ENCODE data around the gene RCN1.
"Not testable (repeated sequence)": the region's sequence is repeated elsewhere in the genome, so short reads cannot be mapped to it uniquely, and the experiment has no call there.

RCN1 gene

GRCh38 chr11:32090545-32091370 lies at the start of gene RCN1:
RCN1 (plus strand) TSS chr11:32091074; CDS start chr11:32091197, 123 bp downstream.
- peak; percentile 92 for DNase-seq (ENCODE audit: low spot score)

DNA sequence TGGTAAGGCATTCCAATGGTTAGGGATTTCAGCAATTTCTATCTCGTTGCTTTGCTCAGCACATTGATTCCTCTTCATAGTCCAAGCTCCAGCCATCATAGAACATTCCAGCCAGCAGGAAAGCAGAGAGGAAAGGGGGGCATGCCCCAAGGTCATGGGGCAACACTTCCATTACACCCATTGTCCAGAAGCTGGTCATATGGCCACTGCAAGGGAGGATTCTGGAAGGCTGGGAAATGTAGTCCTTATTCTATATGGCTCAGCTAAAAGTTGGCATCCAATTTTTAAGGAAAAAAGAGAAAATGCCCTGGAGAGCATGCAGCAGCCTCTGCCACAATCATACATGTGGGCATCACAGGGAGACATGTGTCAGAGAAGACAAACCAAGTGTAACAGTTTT lies 47.1 kb upstream of the RCN1 start:
- no peak for DNase-seq (ENCODE audit: low spot score)

DNA sequence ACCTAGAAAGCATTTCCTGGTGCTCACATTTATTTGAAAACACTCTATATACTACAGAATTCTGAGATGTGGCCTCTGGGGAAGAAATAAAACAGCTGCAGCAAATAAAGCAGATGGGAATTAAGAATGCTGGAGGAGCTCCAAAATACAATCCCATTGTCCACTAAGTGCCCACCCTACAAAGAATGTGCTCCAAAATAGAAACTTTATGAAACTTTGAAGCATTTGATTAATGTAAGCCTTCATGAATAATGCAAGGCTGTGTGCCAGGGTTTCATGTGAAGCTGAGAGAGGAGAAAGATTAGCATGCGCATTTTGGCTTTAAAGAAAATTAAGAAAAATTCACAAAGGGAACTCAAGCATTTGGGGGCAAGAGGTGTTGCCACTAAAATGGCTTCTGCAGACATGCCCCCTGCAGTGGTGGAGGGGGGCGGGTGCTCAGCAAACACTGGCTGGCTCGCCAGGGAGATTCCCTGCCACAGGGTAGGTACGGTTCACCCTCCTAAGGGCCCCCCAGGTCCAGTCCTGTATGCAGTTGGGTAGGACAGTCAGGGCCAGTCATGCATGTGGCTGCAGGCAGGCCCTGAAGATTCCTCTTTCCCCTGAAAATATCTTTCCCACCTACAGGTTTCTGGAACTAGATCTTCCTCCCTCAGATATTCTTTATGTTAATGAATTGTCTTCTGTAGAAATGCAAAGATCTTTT lies 46.6 kb upstream of the RCN1 start:
- no peak for DNase-seq (ENCODE audit: low spot score)

GRCh38 chr11:32045456-32045855 lies 45.4 kb upstream of the RCN1 start:
- no peak for DNase-seq (ENCODE audit: low spot score)

DNA sequence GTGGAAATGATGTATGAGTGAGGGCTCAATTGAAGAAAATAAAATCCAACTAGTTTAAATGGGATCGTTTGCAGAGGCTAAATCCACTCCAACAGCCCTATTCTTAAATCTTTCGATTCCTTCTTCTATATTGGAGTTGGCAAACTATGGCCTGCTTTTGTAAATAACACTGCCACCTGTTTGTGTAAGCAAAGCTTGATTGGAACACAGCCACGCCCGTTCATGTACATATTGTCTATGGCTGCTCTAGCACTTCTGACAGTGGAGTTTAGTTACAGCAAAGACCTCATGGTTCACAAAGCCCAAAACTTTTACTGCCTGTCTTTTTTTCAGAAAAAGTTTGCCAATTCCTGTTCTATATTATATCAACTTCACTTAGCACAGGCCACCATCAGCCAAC lies 40.6 kb upstream of the RCN1 start:
- DNase-seq (ENCODE audit: low spot score) = no peak

DNA sequence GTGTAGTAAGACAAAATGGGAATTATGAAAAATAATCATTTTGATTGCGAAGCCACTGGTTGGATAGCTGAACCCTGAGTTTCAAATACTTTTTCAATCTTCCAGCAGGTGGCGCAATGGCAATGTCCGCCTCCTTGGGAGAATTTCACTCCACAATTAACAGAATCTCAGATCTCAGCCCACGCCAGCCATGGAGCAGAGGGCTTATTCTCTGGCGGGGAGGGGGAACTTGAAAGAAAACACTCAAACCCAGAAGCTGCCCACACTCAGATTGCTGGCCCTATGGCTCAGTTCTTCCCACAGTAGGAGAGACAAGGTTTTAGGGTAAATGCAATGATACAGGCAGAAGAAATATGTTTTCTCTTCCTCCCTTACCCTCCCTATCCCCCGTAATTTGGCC lies 38.7 kb upstream of the RCN1 start:
- DNase-seq (ENCODE audit: low spot score) = peak; percentile 74

DNA sequence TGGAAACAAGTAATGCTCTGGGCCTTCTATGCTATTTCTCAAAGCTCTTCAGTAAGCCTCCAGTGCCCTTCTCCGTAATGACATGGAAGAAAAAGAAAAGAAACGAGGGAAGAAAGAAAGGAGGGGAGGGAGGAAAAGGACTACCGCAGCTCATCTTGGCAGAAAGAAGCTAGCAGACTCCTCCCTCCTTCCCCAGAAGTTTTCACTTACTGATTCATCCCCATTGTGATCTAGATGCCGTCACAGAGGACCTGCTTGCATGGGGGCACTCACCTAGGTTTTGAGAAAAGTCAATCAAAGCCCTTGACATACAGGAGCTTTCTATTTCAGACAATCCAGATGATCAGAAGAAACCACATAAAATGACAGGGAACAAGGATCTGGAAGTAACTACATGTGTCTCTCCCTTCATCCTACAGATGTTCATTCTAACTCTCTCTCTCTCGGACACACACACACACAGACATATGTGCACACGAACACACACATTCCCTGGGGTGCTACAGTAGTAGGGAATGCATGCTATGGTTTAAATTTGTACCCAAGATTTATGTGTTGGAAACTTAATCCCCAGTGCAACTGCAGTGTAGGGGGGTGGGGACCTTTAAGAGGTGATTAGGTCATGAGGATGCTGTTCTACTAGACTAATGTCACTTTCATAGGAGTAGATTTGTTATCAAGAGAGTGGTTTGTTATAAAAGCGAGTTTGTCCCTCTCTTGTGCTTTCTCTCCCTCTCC lies 37.6 kb upstream of the RCN1 start:
- DNase-seq (ENCODE audit: low spot score) = peak; percentile 71

GRCh38 chr11:32055861-32056260 lies 35.0 kb upstream of the RCN1 start:
- no peak for DNase-seq (ENCODE audit: low spot score)

DNA sequence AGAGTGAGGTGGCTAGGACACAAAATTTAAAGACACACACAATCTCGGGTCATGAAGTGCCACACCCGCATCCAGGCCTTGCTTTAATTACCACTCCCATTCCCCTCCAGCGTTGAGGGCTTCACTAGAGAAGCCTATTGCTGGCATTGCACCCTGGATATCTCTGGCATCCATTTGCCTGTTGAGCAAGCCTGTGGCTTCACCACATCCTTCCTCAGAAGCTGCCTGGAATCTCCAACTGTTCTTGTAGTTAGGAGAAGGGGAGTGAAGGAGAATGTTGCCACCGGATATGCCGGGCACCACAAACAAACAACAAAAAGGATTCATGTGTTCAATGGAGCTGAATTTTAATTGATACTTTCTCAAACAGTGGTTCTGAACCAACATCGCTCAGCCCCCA lies 34.4 kb upstream of the RCN1 start:
- DNase-seq (ENCODE audit: low spot score) = peak; percentile 85

DNA sequence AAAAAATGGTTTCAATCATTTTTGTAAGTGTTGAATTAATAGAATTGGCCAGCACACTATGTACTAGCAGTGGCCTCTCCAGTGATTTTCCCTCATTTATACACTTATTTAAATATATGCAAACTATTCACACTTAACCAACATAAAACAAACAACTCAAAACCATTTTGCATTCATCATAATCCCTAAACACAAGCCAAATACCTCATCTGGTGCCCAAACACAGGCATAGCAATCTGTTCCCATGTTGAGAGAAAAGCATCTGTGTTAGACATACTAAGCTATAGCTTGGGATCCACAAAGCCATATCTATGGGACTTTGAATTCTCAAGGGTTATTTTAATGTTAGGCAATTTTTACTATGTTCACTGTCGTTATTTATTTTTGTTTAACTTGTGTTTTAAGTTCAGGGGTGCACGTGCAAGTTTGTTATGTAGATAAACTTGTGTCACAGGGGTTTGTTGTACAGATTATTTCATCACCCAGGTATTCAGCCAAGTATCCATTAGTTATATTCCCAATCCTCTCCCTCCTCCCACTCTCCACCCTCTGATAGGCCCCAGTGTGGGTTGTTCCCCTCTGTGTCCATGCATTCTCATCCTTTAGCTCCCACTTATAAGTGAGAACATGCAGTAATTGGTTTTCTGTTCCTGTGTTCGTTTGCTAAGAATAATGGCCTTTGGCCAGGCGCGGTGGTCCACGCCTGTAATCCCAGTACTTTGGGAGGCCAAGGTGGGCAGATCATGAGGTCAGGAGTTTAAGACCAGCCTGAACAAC lies 31.0 kb upstream of the RCN1 start:
- DNase-seq (ENCODE audit: low spot score) = no peak

GRCh38 chr11:32062540-32062939 lies 28.3 kb upstream of the RCN1 start:
- DNase-seq (ENCODE audit: low spot score) = no peak

- DNase-seq (ENCODE audit: low spot score) = not testable (repeated sequence)
Observed at GRCh38 chr11:32063031-32063430, 27.8 kb upstream of the RCN1 start.

GRCh38 chr11:32065865-32066629 lies 24.8 kb upstream of the RCN1 start:
- no peak for DNase-seq (ENCODE audit: low spot score)

DNA sequence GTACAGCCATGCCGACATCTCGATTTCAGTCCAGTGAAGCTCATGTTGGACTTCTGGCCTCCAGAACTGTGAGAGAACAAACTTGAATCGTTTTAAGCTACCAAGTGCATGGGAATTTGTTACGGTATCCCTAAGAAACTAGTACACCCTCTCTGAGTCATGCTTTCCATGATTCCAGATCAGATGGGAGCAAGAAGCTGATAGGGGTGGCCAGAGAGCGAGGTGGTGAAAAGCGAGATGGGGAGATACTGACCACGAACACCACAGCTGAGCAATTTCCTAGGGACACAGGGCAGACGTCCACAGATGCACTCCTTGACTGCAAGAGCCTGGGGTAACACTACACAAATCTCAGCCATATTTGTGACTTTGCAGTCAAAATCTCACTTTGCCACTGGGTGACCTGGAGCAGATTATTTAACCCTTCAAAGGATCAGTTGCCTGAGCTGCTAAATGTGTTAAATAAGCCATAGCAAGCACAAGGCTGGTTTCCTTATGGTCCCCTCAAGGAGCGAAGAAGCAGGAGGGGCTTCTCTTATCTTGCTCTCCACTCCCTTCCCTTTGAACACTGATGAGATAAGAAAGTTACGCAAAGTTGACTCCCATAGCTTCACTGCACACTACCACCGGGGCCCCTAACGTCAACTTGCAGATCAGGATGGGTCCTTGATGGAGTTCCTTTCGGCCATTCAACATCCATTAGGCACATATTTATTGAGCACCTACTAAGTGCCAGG lies 22.6 kb upstream of the RCN1 start:
- DNase-seq (ENCODE audit: low spot score) = no peak

- no peak for DNase-seq (ENCODE audit: low spot score)
Observed at GRCh38 chr11:32069361-32070058, 21.4 kb upstream of the RCN1 start.

- no peak for DNase-seq (ENCODE audit: low spot score)
Observed at GRCh38 chr11:32070692-32071091, 20.2 kb upstream of the RCN1 start.

DNA sequence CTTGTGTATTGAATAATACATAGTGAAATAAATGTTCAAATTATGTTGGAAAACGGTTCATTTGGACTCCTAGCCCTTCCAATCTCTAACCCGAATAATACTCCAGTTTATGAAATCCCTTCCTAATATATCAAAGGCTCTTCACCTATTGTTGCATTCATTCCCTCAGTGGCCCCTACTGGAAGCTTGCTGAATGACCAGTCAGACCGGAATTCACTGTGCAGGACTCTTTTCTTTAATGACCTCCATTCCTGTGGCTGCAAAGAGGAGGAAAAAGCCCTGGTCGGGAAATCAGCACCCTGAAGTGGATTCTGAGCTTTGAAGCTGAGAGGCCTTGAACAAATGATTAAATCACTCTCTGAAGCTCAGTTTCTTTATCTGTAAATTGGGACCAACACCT lies 19.1 kb upstream of the RCN1 start:
- DNase-seq (ENCODE audit: low spot score) = peak; percentile 84

DNA sequence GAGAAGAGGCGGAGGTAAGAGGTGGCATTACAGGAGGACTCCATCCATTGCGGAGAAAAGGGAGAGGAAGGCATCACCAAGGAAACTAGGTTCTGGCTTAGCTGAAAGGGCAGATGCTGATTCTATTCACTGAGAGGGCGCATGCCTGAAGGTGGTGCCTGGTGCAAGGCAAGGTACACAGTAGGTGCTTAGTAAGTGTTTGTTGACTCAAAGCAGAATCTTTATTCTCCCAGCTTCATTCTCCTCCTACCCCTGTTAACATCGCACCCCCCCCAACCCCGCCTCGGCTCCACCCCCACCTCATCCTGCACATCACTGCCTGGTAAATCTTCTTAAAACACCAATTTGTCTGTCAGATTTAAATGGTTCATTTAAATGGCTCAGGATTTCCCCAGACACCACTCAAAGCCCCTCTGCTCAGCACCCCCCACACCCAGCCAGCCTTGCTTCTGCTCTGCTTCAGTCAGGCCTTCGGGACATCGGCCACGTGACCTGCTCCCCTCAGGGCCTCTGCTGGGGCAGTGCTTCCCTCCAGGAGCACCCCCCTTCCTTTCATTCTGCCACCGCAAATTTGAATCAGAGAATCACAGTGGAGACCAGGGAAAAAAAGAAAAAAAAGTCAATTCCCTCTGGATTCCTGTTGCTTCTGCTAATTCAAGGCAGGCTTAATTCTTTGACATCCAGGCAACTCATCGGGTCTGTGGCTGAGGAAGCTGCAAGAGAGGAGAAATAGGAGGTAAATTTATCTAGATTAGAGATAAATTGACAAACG lies 17.8 kb upstream of the RCN1 start:
- DNase-seq (ENCODE audit: low spot score) = no peak

DNA sequence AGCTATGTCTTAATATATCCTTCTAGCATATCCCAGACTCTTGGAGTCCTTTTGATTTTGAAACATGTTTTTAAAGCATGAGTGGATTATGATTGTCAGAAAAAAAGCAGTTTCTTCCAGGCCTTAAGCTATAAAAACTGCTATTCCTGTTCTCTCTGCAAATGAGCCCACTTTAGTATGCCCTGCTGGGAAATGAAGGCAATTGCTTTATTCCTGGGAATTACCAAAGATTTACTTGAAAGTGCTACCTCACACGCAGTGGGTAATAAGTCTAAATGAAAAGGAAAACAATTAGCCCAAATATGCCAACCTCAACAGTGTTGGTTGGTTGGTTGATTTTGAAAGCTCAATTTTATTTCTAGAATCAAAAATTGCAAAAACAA lies 17.2 kb upstream of the RCN1 start:
- DNase-seq (ENCODE audit: low spot score) = no peak
